Lower leg skin (tissue), 4 donors: ENCODE data around the gene TRDN. TPM values are rescaled to one million over a fixed set of nuclear protein-coding genes. Genes with fewer than 3 reads are reported as not detected.

Source experiments
- DNase-seq, 2 donors: peaks; one replicate each; pipeline ENCODE4 v3.0.0-alpha.2; 2019; ENCODE audit warnings: low spot score in 2 of 2
- H3K4me3 ChIP-seq: fragments of 200-600 bp; sonication (generic); 2 replicates; pipeline ENCODE4 v1.5.1; 2017; ENCODE audit warnings: mild to moderate bottlenecking, low read depth; ENCODE audit not compliant: poor library complexity, severe bottlenecking
- CTCF ChIP-seq, 3 donors: fragments of 450-650 bp; IDR thresholded peaks; one replicate each; pipeline ENCODE4 v1.5.1; 2016; ENCODE audit warnings: antibody characterized with exemption in 3 of 3, mild to moderate bottlenecking in 3 of 3, moderate library complexity in 2 of 3
- POLR2A ChIP-seq, 2 donors: fragments of 450-650 bp; IDR thresholded peaks; one replicate each; pipeline ENCODE4 v1.6.1; 2016 to 2017; ENCODE audit warnings: antibody characterized with exemption in 2 of 2, mild to moderate bottlenecking in 1 of 2, moderate library complexity in 1 of 2
- WGBS, 2 donors: methylation state at CpG; one replicate each; pipeline ENCODE4 v1.1.5; 2018; 5-methylcytosine and 5-hydroxymethylcytosine counted together
- intact Hi-C: fragments of 100-400 bp; cut with DNase I; formaldehyde crosslinking; loops from one replicate; pipeline ENCODE4 v1.15.0; 2023; ENCODE audit warnings: low total_unique reads
- total RNA-seq, 4 donors: library from RNA; depleted of rRNA; stranded (reverse); fragments of >200 nt; gene quantifications; one replicate each; pipeline ENCODE4 v1.1.0, GENCODE V29; 2016

TRDN gene
- total RNA-seq, 4 donors from 2014 or later = 0.06 TPM; not detected in 3

DNA sequence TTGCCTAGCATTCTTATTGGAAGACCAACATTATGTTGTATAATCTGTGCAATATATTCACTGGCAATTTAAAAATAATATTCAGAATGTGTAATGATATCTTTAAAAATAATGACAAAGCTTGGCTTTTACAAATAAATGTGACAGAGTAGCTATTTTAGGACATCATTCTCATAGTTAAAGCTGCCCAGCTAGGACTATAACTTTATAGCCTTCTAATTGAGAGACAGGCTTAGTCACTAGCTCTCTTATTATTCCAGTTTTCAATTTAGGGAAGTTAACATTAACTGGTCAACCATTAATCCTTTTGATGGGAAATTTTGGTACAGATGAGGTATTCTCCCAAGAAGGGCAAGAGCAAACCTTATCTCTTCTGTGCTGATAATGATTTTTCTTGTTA lies 443.5 kb downstream of the TRDN start:
- TF ChIP-seq CTCF (IDR thresholded peaks at IDR 0.05) = no peak
- intact Hi-C loops = no loop called here

GRCh38 chr6:123189816-123190215 lies 446.9 kb downstream of the TRDN start:
- no peak for TF ChIP-seq POLR2A (IDR thresholded peaks at IDR 0.05)
- TF ChIP-seq CTCF (IDR thresholded peaks at IDR 0.05) = no peak
- no peak for DNase-seq
- H3K4me3 ChIP-seq = no peak overlapping the region
- 67 to 77% methylated on average over 1 of the region's 1 CpG for WGBS, 2 donors
- intact Hi-C loops = no loop called here

More for the DNA sequence above, 443.5 kb downstream of the TRDN start:
- no peak for DNase-seq
- no peak overlapping the region for H3K4me3 ChIP-seq

DNA sequence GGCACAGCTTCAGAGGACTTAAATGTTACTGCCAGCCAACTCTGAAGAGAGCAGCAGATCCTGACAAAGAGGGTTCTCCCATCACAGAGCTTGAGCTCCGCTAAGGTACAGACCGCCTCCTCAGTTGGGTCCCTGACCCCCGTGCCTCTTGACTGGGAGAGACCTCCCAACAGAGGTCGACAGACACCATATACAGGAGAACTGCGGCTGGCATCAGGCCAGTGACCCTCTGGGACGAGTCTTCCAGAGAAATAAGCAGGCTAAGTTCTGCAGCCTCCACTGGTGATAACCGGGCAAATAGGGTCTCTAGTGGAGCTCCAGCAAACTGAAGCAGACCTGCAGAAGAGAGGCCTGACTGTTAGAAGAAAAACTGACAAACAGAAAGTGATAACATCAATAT lies 453.8 kb downstream of the TRDN start:
- WGBS, 2 donors = 84 to 85% methylated on average over 6 to 7 of the region's 7 CpGs
- TF ChIP-seq CTCF (IDR thresholded peaks at IDR 0.05) (no peak), POLR2A (IDR thresholded peaks at IDR 0.05) (no peak)
- intact Hi-C loops = no loop called here

GRCh38 chr6:123176706-123177105 lies 460.0 kb downstream of the TRDN start:
- TF ChIP-seq POLR2A (IDR thresholded peaks at IDR 0.05) = no peak
- no peak for TF ChIP-seq CTCF (IDR thresholded peaks at IDR 0.05)
- 95 to 100% methylated on average over 1 of the region's 1 CpG for WGBS, 2 donors
- no peak for DNase-seq
- intact Hi-C loops = no loop called here
- H3K4me3 ChIP-seq = no peak overlapping the region

More for the DNA sequence above, 453.8 kb downstream of the TRDN start:
- no peak for DNase-seq
- no peak overlapping the region for H3K4me3 ChIP-seq

DNA sequence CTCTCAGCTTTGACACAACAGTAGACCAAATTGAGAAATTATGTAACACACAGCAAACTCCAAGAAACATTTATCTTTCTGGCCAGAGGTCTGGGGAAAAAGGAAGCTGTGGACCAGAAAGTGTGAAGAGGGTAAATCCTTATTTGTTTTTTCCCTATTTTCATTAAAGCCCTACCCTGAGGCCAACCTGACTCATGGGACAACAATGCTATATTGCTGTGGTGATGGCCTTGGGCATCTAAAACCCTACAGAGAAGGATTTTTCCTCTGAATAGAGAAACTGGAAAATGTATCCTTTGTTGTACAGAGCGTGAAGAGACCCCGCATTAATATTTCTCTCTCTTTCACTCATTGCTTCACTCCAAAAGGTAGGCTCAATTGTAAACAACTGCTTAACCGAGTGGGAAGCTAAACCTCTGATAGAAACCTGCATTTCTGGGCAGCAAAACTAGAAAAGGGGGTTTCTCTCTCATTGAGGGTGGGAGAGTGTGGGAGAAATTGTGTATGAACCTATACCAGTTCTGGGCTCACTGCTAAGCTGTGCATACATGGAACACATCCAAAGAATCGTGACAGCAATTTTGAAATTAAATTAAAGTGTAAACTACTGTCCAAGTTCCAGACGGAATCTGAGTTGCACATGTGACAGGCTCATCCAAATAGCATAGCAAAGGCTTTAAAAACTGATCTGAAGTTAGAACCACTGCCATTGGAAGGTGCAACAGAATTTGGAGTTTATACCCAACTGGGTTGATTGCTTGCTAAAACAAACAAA lies 465.2 kb downstream of the TRDN start:
- no peak overlapping the region for H3K4me3 ChIP-seq
- TF ChIP-seq CTCF (IDR thresholded peaks at IDR 0.05) = no peak
- TF ChIP-seq POLR2A (IDR thresholded peaks at IDR 0.05) = no peak
- intact Hi-C loops = no loop called here
- DNase-seq = no peak
- WGBS, 2 donors = 63 to 65% methylated on average over 5 of the region's 5 CpGs

GRCh38 chr6:123169774-123170095 lies 467.0 kb downstream of the TRDN start:
- DNase-seq = no peak
- no peak overlapping the region for H3K4me3 ChIP-seq
- intact Hi-C loops = no loop called here
- WGBS, 2 donors = 64 to 72% methylated on average over 2 of the region's 2 CpGs
- TF ChIP-seq CTCF (IDR thresholded peaks at IDR 0.05) (no peak), POLR2A (IDR thresholded peaks at IDR 0.05) (no peak)
